ENCODE measurements around the gene ZBED1. TPM values are rescaled to one million over a fixed set of nuclear protein-coding genes. Genes with fewer than 3 reads are reported as not detected.

ZBED1 gene
- total and polyA plus RNA-seq, 8 donors, result 10.9 to 61.4 (median 22.5) TPM

- TF ChIP-seq POLR2AphosphoS5 (IDR thresholded peaks at IDR 0.05) (no peak), EP300 (IDR thresholded peaks at IDR 0.05) (no peak), POLR2A (IDR thresholded peaks at IDR 0.05) (no peak), CTCF (IDR thresholded peaks at IDR 0.05) (no peak)
- WGBS, 5 donors, result 61 to 71% (median 65%) methylated on average over 6 of the region's 6 CpGs
- intact Hi-C loops (cut with DNase I; ENCODE audit: low total_unique reads), result no loop called here
Observed at GRCh38 chrX:2517055-2517454, 16.3 kb upstream of the ZBED1 start.

GRCh38 chrX:2516623-2517022 is 15.8 kb upstream of the ZBED1 start:
- H3K9me3 ChIP-seq, result no peaks in the 10 kb centered on the region
- H3K36me3 ChIP-seq, result no peaks in the 10 kb centered on the region
- H3K4me1 ChIP-seq, result peaks cover 0 to 3% (median 0%) of the 10 kb centered on the region in 4 donors
- H3K27me3 ChIP-seq, result peaks cover 0 to 3% (median 0%) of the 10 kb centered on the region in 3 donors
- 86 to 90% (median 88%) methylated on average over 5 of the region's 5 CpGs for WGBS, 5 donors
- no peak for DNase-seq
- intact Hi-C loops (cut with DNase I; ENCODE audit: low total_unique reads), result no loop called here
- no peak overlapping the region for H3K4me3 ChIP-seq
- TF ChIP-seq POLR2AphosphoS5 (IDR thresholded peaks at IDR 0.05), result no peak
- no peak for TF ChIP-seq EP300 (IDR thresholded peaks at IDR 0.05)
- TF ChIP-seq POLR2A (IDR thresholded peaks at IDR 0.05), result no peak
- TF ChIP-seq CTCF (IDR thresholded peaks at IDR 0.05), result no peak
- no peak overlapping the region for H3K27ac ChIP-seq

More at GRCh38 chrX:2517055-2517454, 16.3 kb upstream of the ZBED1 start:
- Histone ChIP-seq H3K4me3 (no peak overlapping the region), H3K27me3 (peaks cover 0 to 3% (median 0%) of the 10 kb centered on the region in 3 donors), H3K27ac (no peak overlapping the region), H3K9me3 (no peaks in the 10 kb centered on the region), H3K36me3 (no peaks in the 10 kb centered on the region), H3K4me1 (peaks cover 0 to 3% (median 0%) of the 10 kb centered on the region in 4 donors)
- DNase-seq, result no peak

GRCh38 chrX:2514131-2514530 is 13.4 kb upstream of the ZBED1 start:
- H3K4me1 ChIP-seq, result no peaks in the 10 kb centered on the region
- no peak for DNase-seq
- TF ChIP-seq EP300 (IDR thresholded peaks at IDR 0.05) (no peak), POLR2A (IDR thresholded peaks at IDR 0.05) (no peak), POLR2AphosphoS5 (IDR thresholded peaks at IDR 0.05) (no peak), CTCF (IDR thresholded peaks at IDR 0.05) (no peak)
- intact Hi-C loops (cut with DNase I; ENCODE audit: low total_unique reads), result no loop called here
- H3K27ac ChIP-seq, result no peak overlapping the region
- no peaks in the 10 kb centered on the region for H3K36me3 ChIP-seq
- WGBS, 5 donors, result 55 to 75% (median 64%) methylated on average over 5 of the region's 5 CpGs
- H3K9me3 ChIP-seq, result no peaks in the 10 kb centered on the region
- H3K4me3 ChIP-seq, result no peak overlapping the region
- peaks cover 0 to 3% (median 0%) of the 10 kb centered on the region in 3 donors for H3K27me3 ChIP-seq

- Histone ChIP-seq H3K36me3 (no peaks in the 10 kb centered on the region), H3K27ac (no peak overlapping the region), H3K4me3 (no peak overlapping the region), H3K27me3 (peaks cover 0 to 3% (median 0%) of the 10 kb centered on the region in 3 donors), H3K9me3 (no peaks in the 10 kb centered on the region), H3K4me1 (no peaks in the 10 kb centered on the region)
- WGBS, 5 donors, result 45 to 73% (median 60%) methylated on average over 6 of the region's 6 CpGs
- no peak for TF ChIP-seq POLR2A (IDR thresholded peaks at IDR 0.05)
- no peak for TF ChIP-seq EP300 (IDR thresholded peaks at IDR 0.05)
- TF ChIP-seq POLR2AphosphoS5 (IDR thresholded peaks at IDR 0.05), result no peak
- no peak for TF ChIP-seq CTCF (IDR thresholded peaks at IDR 0.05)
- no peak for DNase-seq
- intact Hi-C loops (cut with DNase I; ENCODE audit: low total_unique reads), result no loop called here
Observed at GRCh38 chrX:2513121-2513664, 12.4 kb upstream of the ZBED1 start.
